ENCODE results near the gene SLFN12L. TPM values are rescaled to one million over a fixed set of nuclear protein-coding genes. Genes with fewer than 3 reads are reported as not detected.

The SLFN12L gene
- total and polyA plus RNA-seq, 2 donors (not counting 1 experiment from before 2014, with no cell fraction given), result 0.43 to 3.8 TPM

DNA sequence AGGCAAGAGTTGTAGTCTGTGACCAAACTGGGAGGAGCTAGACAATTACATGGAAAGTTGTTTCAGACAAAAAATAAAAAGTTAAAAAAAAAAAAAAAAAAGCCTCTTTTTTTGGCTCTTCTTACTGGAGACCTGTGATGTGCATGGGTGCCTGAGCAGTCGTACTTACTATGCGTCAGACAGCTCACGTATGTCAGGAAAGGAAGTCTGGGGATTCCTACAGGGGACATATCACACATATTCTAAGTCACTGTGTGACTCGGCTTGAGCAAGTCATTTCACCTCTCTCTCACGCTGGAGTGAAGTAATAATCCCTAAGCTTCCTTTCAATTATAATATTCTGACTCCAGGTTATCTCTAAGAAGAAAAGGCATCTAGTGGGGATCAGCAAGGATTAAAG lies 17.2 kb upstream of the SLFN12L start:
- H3K4me3 Mint-ChIP-seq, result no peak overlapping the region
- Histone ChIP-seq H3K27ac (ENCODE audit: low read length in 2 of 2) (no peak overlapping the region), H3K9ac (ENCODE audit: low read length) (no peak overlapping the region), H3K4me2 (replicated peaks; ENCODE audit: low read depth, low read length, poor library complexity, severe bottlenecking) (no peak overlapping the region), H3K4me1 (ENCODE audit: control insufficient read depth in 2 of 2, insufficient read depth in 2 of 2, low read length in 2 of 2) (no peaks in the 10 kb centered on the region), H2AFZ (ENCODE audit: insufficient read depth, low read depth, low read length, poor library complexity, severe bottlenecking) (no peak overlapping the region), H3K27me3 (replicated peaks in 1 of 4; ENCODE audit: control extremely low read depth in 1 of 4, control insufficient read depth in 3 of 4, insufficient read depth in 4 of 4, low read length in 3 of 4) (peaks cover 0 to 14% (median 0%) of the 10 kb centered on the region in 4 experiments), H4K20me1 (ENCODE audit: control insufficient read depth, insufficient read depth, low read length, poor library complexity, severe bottlenecking) (no peaks in the 10 kb centered on the region), H3K36me3 (replicated peaks in 1 of 2; ENCODE audit: control extremely low read depth in 1 of 2, control insufficient read depth in 1 of 2, extremely low read depth in 1 of 2, insufficient read depth in 2 of 2, low read length in 1 of 2) (no peaks in the 10 kb centered on the region), H3K9me3 (ENCODE audit: control extremely low read depth in 1 of 3, control insufficient read depth in 2 of 3, insufficient read depth in 1 of 3, low read length in 2 of 3) (no peaks in the 10 kb centered on the region), H3K79me2 (ENCODE audit: control insufficient read depth, insufficient read depth, low read length) (no peaks in the 10 kb centered on the region), H3K4me3 (ENCODE audit: control extremely low read depth in 1 of 5, extremely low read depth in 1 of 5, insufficient read depth in 1 of 5, low read depth in 2 of 5, low read length in 4 of 5) (no peak overlapping the region)
- peaks cover 35% of the 10 kb centered on the region for H3K27me3 Mint-ChIP-seq
- CTCF ChIA-PET, result interaction anchor here (0.7 to 2.3 kb wide), 2 partner anchors 62 to 192 kb away, joined by 3 to 14 read pairs; no protein-coding TSS in a partner anchor
- POLR2A ChIA-PET, result no interaction called here
- 100% methylated on average over 3 of the region's 5 CpGs for WGBS (ENCODE audit: insufficient coverage)
- H3K4me1 Mint-ChIP-seq, result no peaks in the 10 kb centered on the region
- DNase-seq, result no peak
- ATAC-seq (ENCODE audit: low read depth), result no peak
- intact Hi-C loops (cut with micrococcal nuclease), result loop anchor here (2.0 kb wide), 1 partner anchor 192 kb away; no protein-coding TSS in a partner anchor
- no peak for TF ChIP-seq EZH2 (IDR thresholded peaks at IDR 0.05; ENCODE audit: borderline replicate concordance, insufficient read depth, low read depth, low read length, poor library complexity, severe bottlenecking)
- TF ChIP-seq, protein P1, sequence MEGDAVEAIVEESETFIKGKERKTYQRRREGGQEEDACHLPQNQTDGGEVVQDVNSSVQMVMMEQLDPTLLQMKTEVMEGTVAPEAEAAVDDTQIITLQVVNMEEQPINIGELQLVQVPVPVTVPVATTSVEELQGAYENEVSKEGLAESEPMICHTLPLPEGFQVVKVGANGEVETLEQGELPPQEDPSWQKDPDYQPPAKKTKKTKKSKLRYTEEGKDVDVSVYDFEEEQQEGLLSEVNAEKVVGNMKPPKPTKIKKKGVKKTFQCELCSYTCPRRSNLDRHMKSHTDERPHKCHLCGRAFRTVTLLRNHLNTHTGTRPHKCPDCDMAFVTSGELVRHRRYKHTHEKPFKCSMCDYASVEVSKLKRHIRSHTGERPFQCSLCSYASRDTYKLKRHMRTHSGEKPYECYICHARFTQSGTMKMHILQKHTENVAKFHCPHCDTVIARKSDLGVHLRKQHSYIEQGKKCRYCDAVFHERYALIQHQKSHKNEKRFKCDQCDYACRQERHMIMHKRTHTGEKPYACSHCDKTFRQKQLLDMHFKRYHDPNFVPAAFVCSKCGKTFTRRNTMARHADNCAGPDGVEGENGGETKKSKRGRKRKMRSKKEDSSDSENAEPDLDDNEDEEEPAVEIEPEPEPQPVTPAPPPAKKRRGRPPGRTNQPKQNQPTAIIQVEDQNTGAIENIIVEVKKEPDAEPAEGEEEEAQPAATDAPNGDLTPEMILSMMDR (IDR thresholded peaks at IDR 0.05), result no peak
- H3K9me3 Mint-ChIP-seq (ENCODE audit: insufficient read depth), result no peaks in the 10 kb centered on the region
- H3K27ac Mint-ChIP-seq, result no peak overlapping the region

DNA sequence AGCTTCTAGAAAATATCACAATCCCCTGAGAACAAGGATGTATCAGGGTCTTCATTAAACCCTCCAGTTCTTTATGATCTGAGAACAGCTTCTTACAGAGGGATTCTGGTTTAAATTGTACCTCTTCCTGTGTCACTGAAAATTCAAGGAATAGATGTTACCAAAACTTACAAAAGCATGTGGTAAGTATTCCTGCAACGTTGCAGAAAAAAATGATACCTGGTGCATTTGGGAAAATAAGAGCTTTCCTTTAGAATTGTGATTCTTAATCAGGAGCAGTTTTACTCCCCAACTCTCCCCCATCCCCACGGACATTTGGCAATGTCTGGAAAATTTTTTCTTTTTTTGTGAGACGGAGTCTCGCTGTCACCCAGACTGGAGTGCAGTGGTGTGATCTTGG lies 15.8 kb upstream of the SLFN12L start:
- H3K4me1 ChIP-seq (ENCODE audit: control insufficient read depth in 2 of 2, insufficient read depth in 2 of 2, low read length in 2 of 2), result no peaks in the 10 kb centered on the region

More for the DNA sequence above, 15.8 kb upstream of the SLFN12L start:
- ChIA-PET CTCF (no interaction called here), POLR2A (no interaction called here)
- no peak overlapping the region for H3K4me3 Mint-ChIP-seq
- no peaks in the 10 kb centered on the region for H4K20me1 ChIP-seq (ENCODE audit: control insufficient read depth, insufficient read depth, low read length, poor library complexity, severe bottlenecking)
- H3K27me3 Mint-ChIP-seq, result peaks cover 25% of the 10 kb centered on the region
- no peaks in the 10 kb centered on the region for H3K9me3 ChIP-seq (ENCODE audit: control extremely low read depth in 1 of 3, control insufficient read depth in 2 of 3, insufficient read depth in 1 of 3, low read length in 2 of 3)
- no peak overlapping the region for H3K4me3 ChIP-seq (ENCODE audit: control extremely low read depth in 1 of 5, extremely low read depth in 1 of 5, insufficient read depth in 1 of 5, low read depth in 2 of 5, low read length in 4 of 5)
- no peaks in the 10 kb centered on the region for H3K36me3 ChIP-seq (replicated peaks in 1 of 2; ENCODE audit: control extremely low read depth in 1 of 2, control insufficient read depth in 1 of 2, extremely low read depth in 1 of 2, insufficient read depth in 2 of 2, low read length in 1 of 2)
- H3K9me3 Mint-ChIP-seq (ENCODE audit: insufficient read depth), result no peaks in the 10 kb centered on the region
- intact Hi-C loops (cut with micrococcal nuclease), result no loop called here
- no peak for TF ChIP-seq EZH2 (IDR thresholded peaks at IDR 0.05; ENCODE audit: borderline replicate concordance, insufficient read depth, low read depth, low read length, poor library complexity, severe bottlenecking)
- TF ChIP-seq, protein P1 (IDR thresholded peaks at IDR 0.05), result no peak
- H3K9ac ChIP-seq (ENCODE audit: low read length), result no peak overlapping the region
- H3K4me1 Mint-ChIP-seq, result no peaks in the 10 kb centered on the region
- WGBS (ENCODE audit: insufficient coverage), result 100% methylated on average over 2 of the region's 4 CpGs
- H3K27me3 ChIP-seq (replicated peaks in 1 of 4; ENCODE audit: control extremely low read depth in 1 of 4, control insufficient read depth in 3 of 4, insufficient read depth in 4 of 4, low read length in 3 of 4), result peaks cover 0 to 10% (median 0%) of the 10 kb centered on the region in 4 experiments
- H3K27ac Mint-ChIP-seq, result no peak overlapping the region
- no peak overlapping the region for H2AFZ ChIP-seq (ENCODE audit: insufficient read depth, low read depth, low read length, poor library complexity, severe bottlenecking)
- H3K4me2 ChIP-seq (replicated peaks; ENCODE audit: low read depth, low read length, poor library complexity, severe bottlenecking), result no peak overlapping the region
- H3K79me2 ChIP-seq (ENCODE audit: control insufficient read depth, insufficient read depth, low read length), result no peaks in the 10 kb centered on the region
- ATAC-seq (ENCODE audit: low read depth) (no peak), DNase-seq (no peak)
- H3K27ac ChIP-seq (ENCODE audit: low read length in 2 of 2), result no peak overlapping the region

Measured in B cell (primary cell).